ENCODE measurements around the gene PTPRE. TPM values are rescaled to one million over a fixed set of nuclear protein-coding genes. Genes with fewer than 3 reads are reported as not detected.

PTPRE gene
- total RNA-seq, 6 donors from 2014 or later: 49.9 to 89.2 (median 64.2) TPM

DNA sequence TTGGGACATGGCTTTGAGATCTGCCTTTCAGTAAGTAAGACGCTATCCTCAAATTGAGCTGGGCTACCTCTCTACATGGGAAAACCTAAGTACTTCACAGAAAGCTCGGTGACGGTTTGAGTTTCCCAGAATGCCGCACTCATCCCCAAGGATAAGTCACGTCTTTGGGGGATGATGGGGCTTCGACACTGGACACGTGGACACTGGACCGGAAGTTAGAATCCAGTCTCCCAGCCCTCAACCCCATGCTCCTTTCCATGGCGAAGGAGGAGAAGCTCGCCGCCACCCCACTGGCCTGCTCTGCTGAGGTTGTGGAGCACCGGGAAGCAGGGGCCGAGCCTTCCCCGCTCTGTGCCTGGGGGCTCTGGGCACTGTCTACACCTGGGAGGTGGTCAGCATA lies 27.5 kb downstream of the PTPRE start:
- Histone ChIP-seq H3K4me1 (no peaks in the 10 kb centered on the region), H3K27ac (no peak overlapping the region), H3K4me3 (no peak overlapping the region), H3K36me3 (peaks cover 0 to 4% (median 0%) of the 10 kb centered on the region in 4 donors), H3K27me3 (no peaks in the 10 kb centered on the region), H3K9me3 (no peaks in the 10 kb centered on the region)
- ATAC-seq (ENCODE audit: low FRiP score in 2 of 2) (peak in 1 of 2 donors; percentile 58), DNase-seq (peak in 1 of 2 donors; percentile 37)
- WGBS, 2 donors: 91 to 96% methylated on average over 14 of the region's 14 CpGs
- TF ChIP-seq POLR2AphosphoS5 (IDR thresholded peaks at IDR 0.05): no peak
- TF ChIP-seq, protein P1, sequence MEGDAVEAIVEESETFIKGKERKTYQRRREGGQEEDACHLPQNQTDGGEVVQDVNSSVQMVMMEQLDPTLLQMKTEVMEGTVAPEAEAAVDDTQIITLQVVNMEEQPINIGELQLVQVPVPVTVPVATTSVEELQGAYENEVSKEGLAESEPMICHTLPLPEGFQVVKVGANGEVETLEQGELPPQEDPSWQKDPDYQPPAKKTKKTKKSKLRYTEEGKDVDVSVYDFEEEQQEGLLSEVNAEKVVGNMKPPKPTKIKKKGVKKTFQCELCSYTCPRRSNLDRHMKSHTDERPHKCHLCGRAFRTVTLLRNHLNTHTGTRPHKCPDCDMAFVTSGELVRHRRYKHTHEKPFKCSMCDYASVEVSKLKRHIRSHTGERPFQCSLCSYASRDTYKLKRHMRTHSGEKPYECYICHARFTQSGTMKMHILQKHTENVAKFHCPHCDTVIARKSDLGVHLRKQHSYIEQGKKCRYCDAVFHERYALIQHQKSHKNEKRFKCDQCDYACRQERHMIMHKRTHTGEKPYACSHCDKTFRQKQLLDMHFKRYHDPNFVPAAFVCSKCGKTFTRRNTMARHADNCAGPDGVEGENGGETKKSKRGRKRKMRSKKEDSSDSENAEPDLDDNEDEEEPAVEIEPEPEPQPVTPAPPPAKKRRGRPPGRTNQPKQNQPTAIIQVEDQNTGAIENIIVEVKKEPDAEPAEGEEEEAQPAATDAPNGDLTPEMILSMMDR (IDR thresholded peaks at IDR 0.05): no peak
- no peak for TF ChIP-seq EP300 (IDR thresholded peaks at IDR 0.05)
- TF ChIP-seq POLR2A (IDR thresholded peaks at IDR 0.05): no peak

DNA sequence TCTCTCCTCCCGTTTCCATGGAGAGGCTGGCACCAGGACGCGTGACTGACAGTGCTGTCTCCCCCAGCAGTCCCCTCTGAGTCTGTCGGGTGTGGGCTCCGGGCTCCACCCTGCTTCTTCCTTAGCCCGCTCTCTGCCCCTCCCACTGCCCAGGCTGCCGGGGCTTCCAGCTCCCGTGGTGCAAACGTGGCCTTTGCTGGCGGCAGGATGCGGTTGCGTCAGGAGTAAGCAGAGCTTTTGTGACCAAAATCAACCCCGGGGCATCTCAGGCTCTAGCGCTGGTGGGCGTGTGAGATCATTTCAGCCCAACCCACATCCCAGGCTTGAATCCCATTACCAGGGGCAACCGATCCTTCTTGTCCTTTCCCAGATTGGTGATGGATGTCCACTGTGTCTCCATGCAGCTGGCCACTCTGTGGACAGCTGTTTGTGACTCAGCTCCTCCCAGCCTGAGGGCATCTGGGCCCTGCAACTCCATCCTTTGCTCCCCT lies 28.2 kb downstream of the PTPRE start:
- Histone ChIP-seq H3K9me3 (no peaks in the 10 kb centered on the region), H3K4me3 (no peak overlapping the region), H3K27me3 (no peaks in the 10 kb centered on the region), H3K36me3 (peaks cover 0 to 4% (median 0%) of the 10 kb centered on the region in 4 donors), H3K27ac (no peak overlapping the region), H3K4me1 (no peaks in the 10 kb centered on the region)
- peak in 1 of 2 donors; percentile 41 for ATAC-seq (ENCODE audit: low FRiP score in 2 of 2)
- 75 to 81% methylated on average over 7 to 16 of the region's 16 CpGs for WGBS, 2 donors
- TF ChIP-seq EP300 (IDR thresholded peaks at IDR 0.05) (no peak), POLR2AphosphoS5 (IDR thresholded peaks at IDR 0.05) (no peak), POLR2A (IDR thresholded peaks at IDR 0.05) (no peak)
- TF ChIP-seq, protein P1 (IDR thresholded peaks at IDR 0.05): no peak
- peak in 1 of 2 donors; percentile 55 for DNase-seq

DNA sequence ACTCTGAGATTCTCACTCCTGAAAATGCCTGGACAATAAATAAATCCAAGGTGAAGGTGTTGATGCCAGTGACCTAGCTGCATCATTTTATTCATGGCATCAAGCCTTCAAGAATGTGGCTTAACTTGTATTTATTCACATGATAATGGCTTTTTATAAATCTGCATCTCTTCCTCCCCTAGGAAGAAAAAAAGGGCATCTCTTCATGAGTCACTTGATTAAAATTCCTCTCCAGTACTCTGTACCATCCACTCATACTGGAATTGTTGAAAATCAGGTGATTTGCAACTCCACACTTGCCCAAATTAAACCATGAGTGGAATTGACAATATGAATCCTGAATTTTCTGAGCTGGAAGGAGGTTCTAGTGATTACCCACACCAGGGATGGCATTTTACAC lies 30.2 kb downstream of the PTPRE start:
- Histone ChIP-seq H3K4me3 (no peak overlapping the region), H3K9me3 (no peaks in the 10 kb centered on the region), H3K27ac (no peak overlapping the region), H3K27me3 (no peaks in the 10 kb centered on the region), H3K4me1 (no peaks in the 10 kb centered on the region), H3K36me3 (peaks cover 0 to 4% (median 0%) of the 10 kb centered on the region in 4 donors)
- no peak for TF ChIP-seq POLR2A (IDR thresholded peaks at IDR 0.05)
- TF ChIP-seq, protein P1 (IDR thresholded peaks at IDR 0.05): no peak
- no peak for TF ChIP-seq POLR2AphosphoS5 (IDR thresholded peaks at IDR 0.05)
- no peak for TF ChIP-seq EP300 (IDR thresholded peaks at IDR 0.05)
- DNase-seq: no peak
- no peak for ATAC-seq (ENCODE audit: low FRiP score in 2 of 2)

DNA sequence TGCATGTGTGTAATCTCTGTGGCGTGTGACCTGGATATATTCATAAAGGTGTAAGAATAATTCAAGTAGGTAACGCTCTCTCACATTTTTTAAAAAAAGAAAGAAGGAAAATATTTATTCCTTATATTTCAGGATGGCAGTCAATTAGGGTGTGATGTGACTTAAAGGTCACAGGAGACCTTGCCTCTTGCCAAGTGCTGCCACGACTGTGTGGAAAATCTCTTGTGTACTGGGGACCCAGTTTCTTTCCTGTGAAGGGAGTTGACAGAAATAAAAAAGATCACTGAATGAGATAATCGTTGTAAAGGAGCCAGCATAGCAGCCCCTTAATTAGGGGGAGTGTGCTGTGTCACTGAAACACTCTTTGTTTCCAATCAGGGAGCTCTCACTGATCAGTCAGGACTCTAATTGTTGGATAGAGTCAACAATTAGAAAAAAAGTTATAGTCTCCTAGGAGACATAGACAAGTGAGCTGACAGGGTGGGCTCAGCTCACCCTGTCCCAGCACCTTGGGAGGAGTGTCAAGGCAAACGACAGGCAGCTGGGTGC lies 31.1 kb downstream of the PTPRE start:
- WGBS, 2 donors: 61 to 72% methylated on average over 5 of the region's 5 CpGs
- TF ChIP-seq, protein P1 (IDR thresholded peaks at IDR 0.05): no peak
- H3K27ac ChIP-seq: no peak overlapping the region
- H3K27me3 ChIP-seq: no peaks in the 10 kb centered on the region
- H3K4me3 ChIP-seq: no peak overlapping the region
- ATAC-seq (ENCODE audit: low FRiP score in 2 of 2): no peak
- no peaks in the 10 kb centered on the region for H3K9me3 ChIP-seq
- peaks cover 0 to 4% (median 0%) of the 10 kb centered on the region in 4 donors for H3K36me3 ChIP-seq
- H3K4me1 ChIP-seq: no peaks in the 10 kb centered on the region
- no peak for DNase-seq

DNA sequence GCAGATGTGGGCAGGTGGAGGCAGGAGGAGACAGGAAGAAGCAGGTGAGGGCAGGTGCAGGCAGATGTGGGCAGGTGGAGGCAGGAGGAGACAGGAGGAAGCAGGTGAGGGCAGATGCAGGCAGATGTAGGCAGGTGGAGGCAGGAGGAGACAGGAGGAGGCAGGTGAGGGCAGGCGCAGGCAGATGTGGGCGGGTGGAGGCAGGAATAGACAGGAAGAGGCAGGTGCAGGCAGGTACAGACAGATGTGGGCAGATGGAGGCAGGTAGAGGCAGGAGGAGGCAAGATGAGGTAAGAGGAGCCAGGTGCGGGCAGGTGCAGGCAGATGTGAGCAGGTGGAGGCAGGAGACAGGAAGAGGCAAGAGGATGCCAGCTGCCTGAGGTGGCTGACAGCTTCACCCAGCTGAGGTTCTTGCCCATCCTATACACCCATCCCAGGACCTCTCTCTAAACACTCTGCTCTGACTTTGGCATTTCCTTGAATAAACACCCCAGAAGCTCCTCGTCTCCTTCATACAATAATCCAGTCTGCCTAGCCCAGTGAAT lies 33.0 kb downstream of the PTPRE start:
- Histone ChIP-seq H3K4me3 (no peak overlapping the region), H3K4me1 (no peaks in the 10 kb centered on the region), H3K9me3 (no peaks in the 10 kb centered on the region), H3K27ac (no peak overlapping the region), H3K36me3 (peaks cover 0 to 4% (median 0%) of the 10 kb centered on the region in 4 donors), H3K27me3 (no peaks in the 10 kb centered on the region)
- ATAC-seq (ENCODE audit: low FRiP score in 2 of 2): no peak
- 75 to 87% methylated on average over 4 of the region's 4 CpGs for WGBS, 2 donors
- TF ChIP-seq EP300 (IDR thresholded peaks at IDR 0.05): no peak
- no peak for TF ChIP-seq POLR2AphosphoS5 (IDR thresholded peaks at IDR 0.05)
- TF ChIP-seq, protein P1 (IDR thresholded peaks at IDR 0.05): no peak
- TF ChIP-seq POLR2A (IDR thresholded peaks at IDR 0.05): no peak
- DNase-seq: no peak

Measured in upper lobe of left lung (tissue), 6 donors.